Ramos (cell line): ENCODE data around the gene VPS35L.

ENCODE experiments used
- in situ Hi-C: fragments of 300-500 bp; cut with MboI; formaldehyde crosslinking; loops from one replicate; pipeline ENCODE4 v1.14.3; 2022; ENCODE audit warnings: low sequenced_read_pairs; ENCODE audit not compliant: unreplicated experiment

The VPS35L gene

GRCh38 chr16:19733551-19733950, 178.0 kb downstream of the VPS35L start:
- in situ Hi-C loops = no loop called here

DNA sequence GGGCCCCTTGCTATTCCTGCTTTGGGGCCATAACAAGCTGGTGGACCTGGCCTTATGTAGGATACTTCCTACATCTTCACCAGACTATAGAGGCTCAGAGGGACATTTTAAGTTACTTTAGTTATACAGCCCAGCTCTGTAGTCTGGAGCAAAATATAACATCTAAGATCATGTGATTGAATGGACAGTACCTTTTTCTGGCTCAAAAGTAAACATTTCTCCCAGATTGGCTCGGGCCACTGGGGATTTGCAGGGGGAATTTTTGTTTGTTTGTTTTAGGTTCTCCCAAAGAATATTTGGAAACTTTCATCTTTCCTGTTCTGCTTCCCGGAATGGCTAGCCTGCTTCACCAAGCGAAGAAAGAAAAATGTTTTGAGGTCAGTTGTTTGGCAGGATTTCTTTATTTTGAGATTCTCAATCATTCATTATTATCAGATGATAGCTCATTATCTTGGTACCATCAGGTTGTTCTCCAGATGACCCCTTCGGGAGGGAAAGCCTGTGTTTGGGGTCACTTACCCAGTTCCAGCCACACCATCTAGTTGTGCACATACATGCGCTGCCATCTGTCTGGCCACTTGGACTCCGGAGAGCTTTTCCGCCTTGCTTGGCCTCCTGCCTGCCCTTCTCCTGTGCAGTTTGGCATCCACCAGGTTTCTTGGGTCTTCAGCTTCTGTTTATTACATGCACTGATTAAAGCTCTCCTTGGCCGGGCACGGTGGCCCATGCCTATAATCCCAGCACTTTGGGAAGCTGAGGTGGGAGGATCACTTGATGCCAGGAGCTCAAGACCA, 179.8 kb downstream of the VPS35L start:
- in situ Hi-C loops = no loop called here

DNA sequence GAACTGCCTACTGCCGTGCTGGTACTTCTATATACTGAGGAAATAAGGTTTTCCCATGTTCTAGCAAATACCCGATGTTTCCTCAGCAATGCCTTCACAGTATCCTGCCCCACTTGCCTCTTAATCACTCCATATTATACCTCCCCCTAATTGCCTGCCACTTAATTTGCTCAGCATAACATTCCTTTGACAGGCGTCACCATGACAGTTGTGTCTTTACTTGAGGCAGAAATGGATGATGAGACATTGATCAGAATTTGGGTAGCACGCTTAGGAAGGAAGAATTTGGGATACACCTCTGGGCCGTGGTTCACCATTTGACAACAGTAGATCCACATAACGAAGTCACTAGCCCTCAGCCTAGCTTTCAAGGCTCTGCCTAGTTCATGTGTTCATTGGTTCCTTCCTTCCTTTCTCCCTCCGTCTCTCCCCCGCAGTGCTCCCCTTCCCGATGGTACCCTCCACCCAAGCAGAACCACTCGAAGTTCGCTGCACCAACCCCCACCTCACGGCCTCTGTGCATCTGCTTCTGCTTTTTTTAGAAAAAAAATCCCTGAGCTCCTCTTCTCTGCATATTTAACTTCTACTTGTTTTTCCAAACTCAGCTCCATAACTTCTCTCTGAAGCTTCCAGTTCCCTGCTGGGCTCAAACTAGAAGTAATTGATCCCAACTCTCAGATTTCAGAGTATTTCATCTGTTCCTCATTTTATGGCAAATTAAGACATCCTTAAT, 182.0 kb downstream of the VPS35L start:
- in situ Hi-C loops = no loop called here

DNA sequence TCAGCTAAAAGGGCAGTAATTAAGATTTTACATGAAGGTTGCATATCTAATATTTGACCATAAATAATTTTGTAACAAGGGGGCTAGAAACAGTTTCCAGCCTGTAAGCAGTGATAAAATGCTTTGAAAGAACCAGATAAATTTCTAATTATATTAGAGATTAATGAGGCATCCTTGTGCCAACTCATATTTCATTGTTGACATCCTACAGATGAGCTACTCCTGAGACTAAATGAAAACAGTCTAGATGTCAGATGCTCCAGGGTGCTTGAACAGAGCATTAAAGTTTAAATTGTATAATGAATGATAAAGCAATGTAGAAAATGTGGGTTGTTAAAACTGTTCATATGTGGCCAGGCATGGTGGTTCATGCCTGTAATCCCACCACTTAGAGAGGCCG, 185.9 kb downstream of the VPS35L start:
- in situ Hi-C loops = no loop called here

GRCh38 chr16:19743816-19744159, 188.3 kb downstream of the VPS35L start:
- in situ Hi-C loops = no loop called here

DNA sequence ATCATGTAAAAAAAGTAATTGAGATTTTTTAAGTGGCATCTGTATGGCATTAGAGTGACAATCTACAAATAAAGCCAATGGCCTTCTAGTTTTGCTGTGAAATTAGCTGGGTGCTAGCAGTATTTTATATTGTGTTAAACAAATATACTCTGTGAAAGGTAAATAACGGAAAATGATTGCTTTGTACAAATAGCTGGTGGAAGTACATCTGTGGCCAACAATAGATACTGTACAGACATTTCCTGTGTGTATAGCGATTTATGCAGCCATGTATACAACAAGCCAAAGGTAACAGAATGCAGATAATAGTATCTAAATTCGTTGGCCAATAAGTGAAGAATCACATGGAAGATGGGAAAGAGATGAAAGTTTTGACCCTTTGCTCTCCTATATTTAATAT, 189.2 kb downstream of the VPS35L start:
- in situ Hi-C loops = no loop called here

- in situ Hi-C loops = no loop called here
Observed at GRCh38 chr16:19745286-19746010, 189.9 kb downstream of the VPS35L start.

- in situ Hi-C loops = no loop called here
Observed at GRCh38 chr16:19746561-19746960, 191.1 kb downstream of the VPS35L start.

DNA sequence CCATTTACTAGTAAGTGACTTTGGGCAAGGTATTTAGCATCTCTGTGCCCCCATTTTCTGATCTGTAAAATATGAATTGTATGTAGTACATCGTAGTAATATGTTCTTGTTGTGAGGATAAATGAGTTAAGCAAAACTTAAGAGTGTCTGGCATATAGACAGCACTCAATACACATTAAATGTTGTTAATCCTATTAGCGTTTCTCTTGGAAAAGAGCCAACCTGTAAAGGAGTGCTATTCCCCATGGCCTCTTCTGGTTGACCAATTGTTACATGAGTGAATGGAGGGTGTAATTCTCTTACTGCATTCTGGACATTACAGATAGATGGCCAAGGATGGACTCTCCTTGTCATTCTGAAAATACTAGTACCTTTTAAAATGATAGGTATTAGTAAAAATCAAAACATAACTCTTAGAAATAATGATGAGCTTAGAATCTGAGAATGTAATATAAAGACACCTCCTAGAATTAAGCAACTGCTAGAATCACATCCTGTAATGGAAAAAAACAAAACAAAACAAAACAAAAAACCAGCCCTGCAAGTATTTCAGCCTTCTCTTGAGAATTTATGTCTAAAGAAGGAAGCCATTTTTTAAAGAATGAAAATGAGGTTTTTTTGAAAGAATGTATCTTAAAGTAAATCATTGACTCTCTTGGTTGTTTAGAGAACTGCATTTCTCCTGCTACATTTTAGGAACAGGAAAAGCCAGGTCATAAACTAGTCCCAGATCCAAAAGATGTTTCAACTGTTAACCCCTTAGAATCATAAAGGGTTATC, 193.1 kb downstream of the VPS35L start:
- in situ Hi-C loops = no loop called here

DNA sequence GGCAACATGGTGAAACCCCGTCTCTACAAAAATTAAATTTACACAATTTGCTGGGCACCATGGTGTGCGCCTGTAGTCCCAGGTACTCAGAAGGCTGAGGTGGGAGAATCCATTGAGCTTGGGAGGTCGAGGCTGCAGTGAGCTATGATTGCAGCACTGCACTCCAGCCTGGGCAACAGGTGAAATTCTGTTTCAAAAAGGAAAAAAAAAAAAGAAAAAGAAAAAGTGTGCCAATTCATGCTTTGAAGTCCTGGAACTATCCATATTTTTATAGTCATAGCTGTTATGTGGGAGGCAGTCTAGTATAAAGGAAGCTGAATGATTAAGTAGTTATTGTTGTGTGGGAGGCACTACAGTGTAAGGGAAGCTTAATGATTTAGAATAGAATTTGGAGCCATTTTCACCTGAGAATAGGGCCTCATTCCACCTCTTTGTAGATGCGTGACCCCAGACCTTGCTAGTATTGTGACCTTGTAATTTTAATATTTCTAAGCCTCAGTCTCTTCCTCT, 194.1 kb downstream of the VPS35L start:
- in situ Hi-C loops = no loop called here
